MM.1S (cell line): Measurements from ENCODE around the gene UNKL.

Source experiments
- DNase-seq: peaks from one replicate; pipeline ENCODE4 v3.0.0-alpha.2; 2015
- H2AFZ ChIP-seq: fragments of 300-600 bp; sonication (generic); 2 replicates; pipeline ENCODE4 v1.6.0; 2016; ENCODE audit warnings: antibody characterized with exemption, low read length
- H3F3A ChIP-seq: fragments of 300-600 bp; sonication (generic); 2 replicates; pipeline ENCODE4 v1.6.1; 2016; ENCODE audit warnings: mild to moderate bottlenecking, antibody characterized with exemption, low read length, moderate library complexity, mixed read lengths; ENCODE audit not compliant: insufficient read depth
- H3K27ac ChIP-seq: fragments of 300-600 bp; sonication (generic); 2 replicates; pipeline ENCODE4 v1.5.1; 2016; ENCODE audit warnings: mild to moderate bottlenecking, low read length
- H3K27me3 ChIP-seq: fragments of 300-600 bp; sonication (generic); replicated peaks from 2 replicates; pipeline ENCODE4 v1.6.0; 2016; ENCODE audit warnings: low read length; ENCODE audit not compliant: insufficient read depth
- H3K36me3 ChIP-seq: fragments of 300-600 bp; sonication (generic); replicated peaks from 2 replicates; pipeline ENCODE4 v1.6.1; 2016; ENCODE audit warnings: mild to moderate bottlenecking, low read length, mixed read lengths; ENCODE audit not compliant: insufficient read depth
- H3K4me1 ChIP-seq: fragments of 300-600 bp; sonication (generic); 2 replicates; pipeline ENCODE4 v1.6.1; 2016; ENCODE audit warnings: low read length, mixed read lengths
- H3K4me2 ChIP-seq: fragments of 300-600 bp; sonication (generic); 2 replicates; pipeline ENCODE4 v1.6.0; 2016; ENCODE audit warnings: low read depth, low read length
- H3K4me3 ChIP-seq: fragments of 300-600 bp; sonication (generic); 2 replicates; pipeline ENCODE4 v1.5.1; 2016; ENCODE audit warnings: low read length, mixed read lengths
- H3K79me2 ChIP-seq: fragments of 300-600 bp; sonication (generic); 2 replicates; pipeline ENCODE4 v1.6.1; 2016; ENCODE audit warnings: mixed run types, low read length, mixed read lengths
- H3K9ac ChIP-seq: fragments of 300-600 bp; sonication (generic); 2 replicates; pipeline ENCODE4 v1.6.1; 2016; ENCODE audit warnings: low read length, mixed read lengths
- H3K9me2 ChIP-seq: fragments of 300-600 bp; sonication (generic); replicated peaks from 2 replicates; pipeline ENCODE4 v1.6.1; 2016; ENCODE audit warnings: mild to moderate bottlenecking, low read length, mixed read lengths; ENCODE audit not compliant: insufficient read depth
- H3K9me3 ChIP-seq: fragments of 300-600 bp; sonication (generic); replicated peaks from 2 replicates; pipeline ENCODE4 v1.6.1; 2016; ENCODE audit warnings: mild to moderate bottlenecking, low read length, mixed read lengths; ENCODE audit not compliant: insufficient read depth
- H4K20me1 ChIP-seq: fragments of 300-600 bp; sonication (generic); 2 replicates; pipeline ENCODE4 v1.6.1; 2016; ENCODE audit warnings: mild to moderate bottlenecking, low read length, moderate library complexity, mixed read lengths; ENCODE audit not compliant: insufficient read depth
- CTCF ChIP-seq: fragments of 300-600 bp; sonication (generic); IDR thresholded peaks from 2 replicates; pipeline ENCODE4 v1.5.1; 2016; ENCODE audit warnings: antibody characterized with exemption, low read length, mixed read lengths
- EZH2 ChIP-seq: fragments of 300-600 bp; sonication (generic); optimal IDR thresholded peaks from 2 replicates; pipeline ENCODE3; 2017; ENCODE audit warnings: low read depth, mild to moderate bottlenecking, antibody characterized with exemption, low read length, mixed read lengths
- EZH2phosphoT487 ChIP-seq: fragments of 300-600 bp; sonication (generic); IDR thresholded peaks from 2 replicates; pipeline ENCODE4 v1.6.1; 2018; ENCODE audit warnings: antibody characterized with exemption, low read length

The UNKL gene

GRCh38 chr16:1363501-1364041, 50.9 kb downstream of the UNKL start:
- no peak overlapping the region for H3K9ac ChIP-seq
- H3K27ac ChIP-seq, result no peak overlapping the region
- 0 out of 2 replicates have a peak, but pooled peaks cover 6% of the 10 kb centered on the region for H4K20me1 ChIP-seq
- H2AFZ ChIP-seq, result no peak overlapping the region
- DNase-seq, result peak; percentile 43
- no peaks in the 10 kb centered on the region for H3K9me3 ChIP-seq
- H3K79me2 ChIP-seq, result peaks cover 69% of the 10 kb centered on the region
- H3K27me3 ChIP-seq, result no peaks in the 10 kb centered on the region
- H3K4me3 ChIP-seq, result no peak overlapping the region
- H3F3A ChIP-seq, result peaks cover 7% of the 10 kb centered on the region; the same call in 1 of the 2 replicates
- no peaks in the 10 kb centered on the region for H3K9me2 ChIP-seq
- no peak overlapping the region for H3K4me2 ChIP-seq
- TF ChIP-seq CTCF (peak; percentile 56), EZH2phosphoT487 (no peak), EZH2 (no peak)
- peaks cover 19% of the 10 kb centered on the region for H3K36me3 ChIP-seq
- no peaks in the 10 kb centered on the region for H3K4me1 ChIP-seq

- no peaks in the 10 kb centered on the region for H3K27me3 ChIP-seq
- 0 out of 2 replicates have a peak, but pooled peaks cover 6% of the 10 kb centered on the region for H4K20me1 ChIP-seq
- H3K9me2 ChIP-seq, result no peaks in the 10 kb centered on the region
- no peaks in the 10 kb centered on the region for H3K4me1 ChIP-seq
- no peak for TF ChIP-seq CTCF
- no peak for TF ChIP-seq EZH2phosphoT487
- no peak for TF ChIP-seq EZH2
- peaks cover 76% of the 10 kb centered on the region for H3K79me2 ChIP-seq
- peaks cover 19% of the 10 kb centered on the region for H3K36me3 ChIP-seq
- no peak overlapping the region for H3K9ac ChIP-seq
- no peak overlapping the region for H3K4me2 ChIP-seq
- H3F3A ChIP-seq, result peaks cover 7% of the 10 kb centered on the region; the same call in 1 of the 2 replicates
- H3K4me3 ChIP-seq, result no peak overlapping the region
- H3K27ac ChIP-seq, result no peak overlapping the region
- H3K9me3 ChIP-seq, result no peaks in the 10 kb centered on the region
- H2AFZ ChIP-seq, result no peak overlapping the region
- no peak for DNase-seq
Observed at GRCh38 chr16:1362807-1363206, 51.7 kb downstream of the UNKL start.

- TF ChIP-seq EZH2phosphoT487 (no peak), EZH2 (no peak), CTCF (no peak)
- no peak overlapping the region for H2AFZ ChIP-seq
- H3K27ac ChIP-seq, result no peak overlapping the region
- peaks cover 7% of the 10 kb centered on the region; the same call in 1 of the 2 replicates for H3F3A ChIP-seq
- H3K4me3 ChIP-seq, result no peak overlapping the region
- H4K20me1 ChIP-seq, result 0 out of 2 replicates have a peak, but pooled peaks cover 6% of the 10 kb centered on the region
- H3K9me2 ChIP-seq, result no peaks in the 10 kb centered on the region
- H3K4me1 ChIP-seq, result no peaks in the 10 kb centered on the region
- H3K9ac ChIP-seq, result no peak overlapping the region
- DNase-seq, result no peak
- H3K36me3 ChIP-seq, result peaks cover 19% of the 10 kb centered on the region
- H3K79me2 ChIP-seq, result peaks cover 82% of the 10 kb centered on the region
- H3K4me2 ChIP-seq, result no peak overlapping the region
- no peaks in the 10 kb centered on the region for H3K9me3 ChIP-seq
- no peaks in the 10 kb centered on the region for H3K27me3 ChIP-seq
Observed at GRCh38 chr16:1361685-1362360, 52.7 kb downstream of the UNKL start.
